ENCODE results near the gene FMO3.

FMO3 gene

GRCh38 chr1:171142416-171143385, 52.0 kb downstream of the FMO3 start:
- H3K27me3 ChIP-seq (ENCODE audit: insufficient read depth, poor library complexity, severe bottlenecking) = no peaks in the 10 kb centered on the region
- no peaks in the 10 kb centered on the region for H3K36me3 ChIP-seq (ENCODE audit: low read depth)
- no peak overlapping the region for H3K4me3 ChIP-seq (ENCODE audit: severe bottlenecking)
- TF ChIP-seq CTCF (IDR thresholded peaks at IDR 0.05; ENCODE audit: poor library complexity, severe bottlenecking) = no peak
- no peaks in the 10 kb centered on the region for H3K4me1 ChIP-seq (ENCODE audit: insufficient read depth, poor library complexity, severe bottlenecking)
- H3K9me3 ChIP-seq (ENCODE audit: severe bottlenecking) = no peaks in the 10 kb centered on the region
- no peak for ATAC-seq (ENCODE audit: low read depth)
- DNase-seq (ENCODE audit: low spot score) = no peak
- no peak overlapping the region for H3K27ac ChIP-seq (ENCODE audit: poor library complexity, severe bottlenecking)

GRCh38 chr1:171150156-171150555, 59.5 kb downstream of the FMO3 start:
- no peak for TF ChIP-seq CTCF (IDR thresholded peaks at IDR 0.05; ENCODE audit: poor library complexity, severe bottlenecking)
- Histone ChIP-seq H3K4me3 (ENCODE audit: severe bottlenecking) (no peak overlapping the region), H3K36me3 (ENCODE audit: low read depth) (no peaks in the 10 kb centered on the region), H3K27ac (ENCODE audit: poor library complexity, severe bottlenecking) (no peak overlapping the region), H3K4me1 (ENCODE audit: insufficient read depth, poor library complexity, severe bottlenecking) (no peaks in the 10 kb centered on the region), H3K27me3 (ENCODE audit: insufficient read depth, poor library complexity, severe bottlenecking) (no peaks in the 10 kb centered on the region), H3K9me3 (ENCODE audit: severe bottlenecking) (no peaks in the 10 kb centered on the region)
- no peak for DNase-seq (ENCODE audit: low spot score)
- no peak for ATAC-seq (ENCODE audit: low read depth)

GRCh38 chr1:171152549-171152948, 61.8 kb downstream of the FMO3 start:
- TF ChIP-seq CTCF (IDR thresholded peaks at IDR 0.05; ENCODE audit: poor library complexity, severe bottlenecking) = no peak
- Histone ChIP-seq H3K36me3 (ENCODE audit: low read depth) (no peaks in the 10 kb centered on the region), H3K27me3 (ENCODE audit: insufficient read depth, poor library complexity, severe bottlenecking) (no peaks in the 10 kb centered on the region), H3K9me3 (ENCODE audit: severe bottlenecking) (no peaks in the 10 kb centered on the region), H3K27ac (ENCODE audit: poor library complexity, severe bottlenecking) (no peak overlapping the region), H3K4me1 (ENCODE audit: insufficient read depth, poor library complexity, severe bottlenecking) (no peaks in the 10 kb centered on the region), H3K4me3 (ENCODE audit: severe bottlenecking) (no peak overlapping the region)
- ATAC-seq (ENCODE audit: low read depth) (no peak), DNase-seq (ENCODE audit: low spot score) (no peak)

- H3K4me3 ChIP-seq (ENCODE audit: severe bottlenecking) = no peak overlapping the region
- H3K36me3 ChIP-seq (ENCODE audit: low read depth) = no peaks in the 10 kb centered on the region
- DNase-seq (ENCODE audit: low spot score) (no peak), ATAC-seq (ENCODE audit: low read depth) (no peak)
- H3K9me3 ChIP-seq (ENCODE audit: severe bottlenecking) = no peaks in the 10 kb centered on the region
- no peaks in the 10 kb centered on the region for H3K27me3 ChIP-seq (ENCODE audit: insufficient read depth, poor library complexity, severe bottlenecking)
- no peaks in the 10 kb centered on the region for H3K4me1 ChIP-seq (ENCODE audit: insufficient read depth, poor library complexity, severe bottlenecking)
- TF ChIP-seq CTCF (IDR thresholded peaks at IDR 0.05; ENCODE audit: poor library complexity, severe bottlenecking) = no peak
- no peak overlapping the region for H3K27ac ChIP-seq (ENCODE audit: poor library complexity, severe bottlenecking)
Observed at GRCh38 chr1:171155484-171155883, 64.8 kb downstream of the FMO3 start.

- no peak for TF ChIP-seq CTCF (IDR thresholded peaks at IDR 0.05; ENCODE audit: poor library complexity, severe bottlenecking)
- no peak for ATAC-seq (ENCODE audit: low read depth)
- no peaks in the 10 kb centered on the region for H3K27me3 ChIP-seq (ENCODE audit: insufficient read depth, poor library complexity, severe bottlenecking)
- H3K4me1 ChIP-seq (ENCODE audit: insufficient read depth, poor library complexity, severe bottlenecking) = no peaks in the 10 kb centered on the region
- no peaks in the 10 kb centered on the region for H3K9me3 ChIP-seq (ENCODE audit: severe bottlenecking)
- no peak for DNase-seq (ENCODE audit: low spot score)
- H3K27ac ChIP-seq (ENCODE audit: poor library complexity, severe bottlenecking) = no peak overlapping the region
- no peak overlapping the region for H3K4me3 ChIP-seq (ENCODE audit: severe bottlenecking)
- no peaks in the 10 kb centered on the region for H3K36me3 ChIP-seq (ENCODE audit: low read depth)
Observed at GRCh38 chr1:171158096-171158495, 67.4 kb downstream of the FMO3 start.
